Right ventricle myocardium inferior (tissue), 1 donor: ENCODE results near the gene OGFR. TPM values are rescaled to one million over a fixed set of nuclear protein-coding genes. Genes with fewer than 3 reads are reported as not detected.
A peak's percentile ranks its signal among the peaks of the same experiment; 100 is the strongest.

Experiments
- ATAC-seq: fragments of 200-7000 bp; cut with Tn5 transposase; one replicate; pipeline ENCODE4 v1.9.1; 2020; ENCODE audit warnings: mild to moderate bottlenecking, moderate library complexity
- DNase-seq: peaks from one replicate; pipeline ENCODE4 v3.0.0; 2021; ENCODE audit errors: missing footprints
- intact Hi-C: fragments of 100-400 bp; cut with DNase I; formaldehyde crosslinking; loops from one replicate; pipeline ENCODE4 v1.11.0; 2022
- total RNA-seq: library from RNA; stranded (reverse); fragmentation: NEBNext Ultra II Directional; extraction: Animal tissue kit (Norgen Biotek cat#: 25700); gene quantifications from one replicate; pipeline ENCODE4 v1.2.1, GENCODE V29; 2021
- donor health status: DM: no; HTN: yes; CAD: no; lungs with severe emphysema.

The OGFR gene
- total RNA-seq, 1 donor from 2014 or later: 22.5 TPM

- DNase-seq (no peak), ATAC-seq (no peak)
- intact Hi-C loops: no loop called here
These were observed 24.0 kb downstream of the OGFR start for GRCh38 chr20:62828511-62829230.

DNA sequence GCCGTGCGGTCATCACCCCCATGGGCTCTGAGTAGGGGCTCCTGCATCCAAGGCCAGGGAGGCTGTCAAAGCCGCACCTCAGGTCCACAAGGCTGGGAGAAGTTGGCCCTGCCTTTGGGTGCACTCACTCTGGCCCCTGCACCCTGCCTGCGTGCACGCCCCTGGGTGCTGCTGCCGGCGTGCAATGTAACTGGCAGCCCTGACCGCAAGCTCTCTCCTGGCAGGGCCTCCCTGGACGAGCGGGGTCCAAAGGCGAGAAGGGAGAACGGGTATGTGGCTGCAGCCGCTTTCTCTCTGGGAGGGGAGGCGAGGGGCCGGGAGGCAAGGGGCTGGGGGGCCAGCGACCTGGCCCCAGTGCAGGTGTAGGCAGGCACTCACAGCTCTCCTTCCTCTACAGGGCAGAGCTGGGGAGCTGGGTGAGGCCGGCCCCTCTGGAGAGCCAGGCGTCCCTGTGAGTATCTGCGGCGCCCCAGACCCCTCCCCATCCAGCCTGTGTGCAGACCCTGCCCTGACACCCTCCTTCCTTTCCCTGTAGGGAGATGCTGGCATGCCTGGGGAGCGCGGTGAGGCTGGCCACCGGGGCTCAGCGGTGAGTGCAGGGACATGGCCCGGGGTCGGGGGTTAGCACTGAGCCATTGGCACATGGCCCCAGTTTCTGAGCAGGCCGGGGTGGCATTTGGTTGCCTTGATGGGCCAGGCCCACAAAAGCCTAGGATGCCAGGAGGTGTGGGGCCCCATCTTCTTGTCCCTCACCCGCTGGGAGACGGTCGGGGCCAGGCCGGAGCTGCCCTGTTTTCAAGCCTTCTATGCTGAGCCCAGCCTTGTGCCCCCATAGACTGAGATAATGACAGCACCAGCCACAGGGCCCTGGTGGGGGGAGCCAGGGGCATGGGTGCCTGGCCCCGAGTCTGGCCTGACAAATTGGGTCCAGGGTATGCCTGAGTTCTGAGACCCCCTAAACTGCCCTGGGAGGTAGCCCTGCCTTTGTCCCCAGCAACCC is 24.9 kb downstream of the OGFR start:
- no peak for ATAC-seq
- intact Hi-C loops: no loop called here
- peak; percentile 51 for DNase-seq

GRCh38 chr20:62830251-62830650 is 25.6 kb downstream of the OGFR start:
- intact Hi-C loops: no loop called here
- ATAC-seq (no peak), DNase-seq (peak; percentile 22)

DNA sequence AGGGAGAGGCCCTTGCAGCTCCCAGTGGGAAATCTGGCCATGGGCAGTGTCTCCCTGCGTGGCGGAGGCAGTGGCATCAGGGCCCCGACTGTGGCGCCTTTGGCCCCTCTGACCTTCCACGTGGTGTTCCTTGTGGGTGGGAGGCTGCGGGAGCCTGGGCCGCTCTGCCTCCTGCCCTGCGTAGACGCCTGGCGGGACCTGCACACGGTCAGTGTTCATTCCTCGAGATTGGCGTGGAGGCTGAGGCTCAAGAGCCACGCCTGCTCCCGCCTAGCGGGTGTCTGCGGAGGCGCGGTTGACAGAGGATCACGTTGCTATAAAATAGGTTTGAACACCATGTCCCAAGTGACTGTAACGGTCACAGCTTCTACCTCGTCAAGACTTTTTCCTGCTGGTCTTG is 26.2 kb downstream of the OGFR start:
- DNase-seq: peak; percentile 43
- intact Hi-C loops: no loop called here
- ATAC-seq: no peak

DNA sequence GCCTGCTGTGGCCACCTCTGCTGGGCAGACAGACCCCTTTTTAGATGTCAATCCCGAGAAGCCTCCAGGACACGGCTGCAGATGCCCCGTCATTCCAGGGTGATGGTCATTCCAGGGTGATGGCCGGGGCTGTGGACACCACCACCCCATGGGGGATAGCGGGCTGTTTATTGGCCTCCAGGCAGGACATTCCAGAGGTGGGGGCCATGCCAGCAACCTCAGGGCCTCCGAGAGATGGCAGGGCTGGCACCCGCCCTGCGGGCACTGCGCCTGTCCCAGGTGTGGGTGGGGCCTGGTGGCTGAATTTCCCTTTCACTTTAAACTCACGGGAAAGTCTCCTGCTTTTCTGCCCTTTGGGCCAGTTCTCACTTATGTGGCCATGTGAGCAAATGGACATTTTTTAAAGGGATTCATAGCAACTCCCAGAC is 26.7 kb downstream of the OGFR start:
- intact Hi-C loops: no loop called here
- ATAC-seq (no peak), DNase-seq (peak; percentile 39)

GRCh38 chr20:62831854-62832211 is 27.2 kb downstream of the OGFR start:
- intact Hi-C loops: no loop called here
- DNase-seq: no peak
- ATAC-seq: no peak

GRCh38 chr20:62832212-62832922 is 27.7 kb downstream of the OGFR start:
- intact Hi-C loops: no loop called here
- DNase-seq (peak; percentile 78), ATAC-seq (no peak)

GRCh38 chr20:62832951-62833391 is 28.3 kb downstream of the OGFR start:
- DNase-seq (peak; percentile 72), ATAC-seq (no peak)
- intact Hi-C loops: no loop called here

GRCh38 chr20:62834967-62835730 is 30.5 kb downstream of the OGFR start:
- ATAC-seq (no peak), DNase-seq (peak; percentile 16)
- intact Hi-C loops: no loop called here

- peak; percentile 65 for DNase-seq
- intact Hi-C loops: no loop called here
- ATAC-seq: no peak
These were observed 31.6 kb downstream of the OGFR start for GRCh38 chr20:62835931-62836861.

DNA sequence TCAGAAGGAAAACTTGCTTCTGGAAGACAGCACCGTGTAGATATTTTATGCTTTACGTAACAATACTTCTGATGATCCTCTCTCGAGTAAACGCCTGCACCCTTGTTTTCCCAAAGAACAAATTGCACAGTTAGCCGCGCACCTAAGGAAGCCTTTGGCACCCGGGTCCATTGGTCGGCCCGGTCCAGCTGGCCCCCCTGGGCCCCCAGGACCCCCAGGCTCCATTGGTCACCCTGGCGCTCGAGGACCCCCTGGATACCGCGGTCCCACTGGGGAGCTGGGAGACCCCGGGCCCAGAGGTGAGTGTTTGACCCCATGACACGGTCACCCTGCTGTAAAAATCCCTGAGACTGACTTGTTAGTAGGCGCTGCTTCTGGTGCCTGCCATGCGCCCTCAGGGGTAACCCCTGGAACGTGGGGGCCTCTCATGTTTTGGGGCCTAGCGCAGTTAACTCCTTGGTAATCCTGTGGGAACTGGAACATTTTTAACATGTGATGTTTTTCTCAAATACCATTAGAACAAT is 32.4 kb downstream of the OGFR start:
- intact Hi-C loops: no loop called here
- no peak for DNase-seq
- no peak for ATAC-seq

- ATAC-seq (no peak), DNase-seq (peak; percentile 6)
- intact Hi-C loops: no loop called here
These were observed 33.1 kb downstream of the OGFR start for GRCh38 chr20:62837790-62838127.

DNA sequence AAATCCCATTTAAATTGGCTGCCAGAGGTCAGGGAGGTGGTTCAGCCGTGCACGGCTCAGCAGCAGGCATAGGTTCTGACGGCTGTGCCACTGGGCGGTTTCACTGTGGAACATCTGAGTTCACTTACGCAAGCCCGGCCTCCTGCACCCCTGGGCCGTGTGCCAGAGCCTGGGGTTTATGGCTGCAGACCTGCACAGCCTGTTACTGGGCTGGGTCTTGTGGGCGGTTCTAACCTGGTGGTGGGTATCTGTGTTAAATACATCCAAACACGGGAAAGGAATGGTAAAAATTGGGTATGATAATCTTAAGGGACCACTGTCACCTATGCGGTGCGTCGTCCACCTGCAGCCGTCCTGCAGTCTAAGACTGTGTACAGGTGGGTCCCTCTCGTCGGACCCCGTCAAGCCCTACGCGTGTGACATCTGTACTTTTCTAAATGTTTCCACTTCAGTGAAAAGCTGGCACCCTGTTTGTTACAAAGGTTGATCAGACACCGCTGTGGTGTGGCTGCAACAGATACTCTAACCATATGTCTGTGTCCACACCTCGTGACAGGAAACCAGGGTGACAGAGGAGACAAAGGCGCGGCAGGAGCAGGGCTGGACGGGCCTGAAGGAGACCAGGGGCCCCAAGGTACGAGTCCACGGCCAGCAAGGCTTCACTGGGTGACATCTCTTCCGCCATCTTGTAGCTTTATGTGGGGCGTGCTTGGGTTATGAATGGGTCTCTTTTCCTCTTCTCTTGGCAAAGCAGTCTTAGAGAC is 33.7 kb downstream of the OGFR start:
- peak; percentile 68 for DNase-seq
- intact Hi-C loops: no loop called here
- no peak for ATAC-seq

- intact Hi-C loops: no loop called here
- ATAC-seq (no peak), DNase-seq (peak; percentile 33)
These were observed 34.6 kb downstream of the OGFR start for GRCh38 chr20:62839261-62839660.

- DNase-seq (no peak), ATAC-seq (no peak)
- intact Hi-C loops: no loop called here
These were observed 35.2 kb downstream of the OGFR start for GRCh38 chr20:62839816-62840215.

DNA sequence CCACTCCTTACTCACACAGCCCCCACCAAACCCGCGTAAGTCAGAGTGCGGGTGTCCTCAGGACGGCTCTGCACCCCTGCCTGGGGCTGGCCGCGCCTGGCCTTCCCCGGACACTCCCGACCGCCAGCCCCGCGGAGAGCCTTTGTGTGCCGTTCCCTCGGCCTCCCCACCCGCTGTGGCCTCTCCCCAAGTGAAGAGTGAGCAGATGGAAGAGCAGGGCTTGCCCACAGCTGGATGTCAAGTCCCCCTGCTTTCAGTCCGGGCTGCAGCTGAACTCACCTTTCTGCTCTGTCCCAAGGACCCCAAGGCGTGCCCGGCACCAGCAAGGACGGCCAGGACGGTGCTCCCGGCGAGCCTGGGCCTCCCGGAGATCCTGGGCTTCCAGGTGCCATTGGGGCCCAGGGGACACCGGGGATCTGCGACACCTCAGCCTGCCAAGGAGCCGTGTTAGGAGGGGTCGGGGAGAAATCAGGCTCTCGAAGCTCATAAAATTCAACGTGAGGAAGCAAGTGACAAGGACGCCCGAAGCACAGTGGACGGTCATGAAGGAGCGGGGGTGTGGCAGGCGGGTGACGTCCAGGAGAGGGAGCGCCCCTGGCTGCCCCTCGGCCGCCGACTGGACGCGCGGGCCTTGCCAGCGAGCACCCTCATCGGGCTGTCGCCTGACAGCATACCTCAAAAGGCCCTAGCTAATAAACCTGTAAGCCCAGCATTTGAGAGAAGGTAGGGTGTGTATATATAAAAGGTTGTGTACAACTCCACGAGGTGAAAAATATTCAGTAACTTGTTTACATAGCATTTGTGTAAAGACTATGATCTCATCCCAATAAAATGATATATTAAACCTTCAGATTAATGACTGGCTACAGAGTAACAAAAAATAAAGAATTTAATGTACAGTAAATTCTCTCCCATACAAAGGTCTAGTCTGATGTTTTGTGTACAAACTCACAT is 35.9 kb downstream of the OGFR start:
- intact Hi-C loops: no loop called here
- DNase-seq: peak; percentile 15

More for the DNA sequence above, 35.9 kb downstream of the OGFR start:
- ATAC-seq: no peak
